ENCODE results near the gene SF3B1. TPM values are rescaled to one million over a fixed set of nuclear protein-coding genes. Genes with fewer than 3 reads are reported as not detected.

Gene SF3B1
- total and polyA plus RNA-seq, 2 of the 13 experiments (the other 11 are each of a cell fraction or from before 2014, with no cell fraction given) = 387 to 750 TPM

- Histone ChIP-seq H4K20me1 (ENCODE audit: insufficient read depth, low read length) (no peaks in the 10 kb centered on the region), H3K9me3 (ENCODE audit: low read length) (no peaks in the 10 kb centered on the region), H3K27me3 (ENCODE audit: control insufficient read depth in 1 of 2, insufficient read depth in 2 of 2, low read length in 2 of 2) (peaks cover 0 to 7% of the 10 kb centered on the region in 2 experiments; a peak in 2 of 5 replicates), H3K36me3 (replicated peaks in 1 of 2; ENCODE audit: control insufficient read depth in 1 of 2, insufficient read depth in 2 of 2, low read length in 2 of 2) (no peaks in the 10 kb centered on the region), H3K79me2 (ENCODE audit: insufficient read depth, low read length) (no peaks in the 10 kb centered on the region), H3K4me3 (replicated peaks in 1 of 3; ENCODE audit: insufficient read depth in 1 of 3, low read depth in 2 of 3, low read length in 3 of 3) (no peak overlapping the region), H3K27ac (ENCODE audit: extremely low read length, insufficient read depth, low read length) (no peak overlapping the region), H2AFZ (ENCODE audit: low read length) (no peak overlapping the region), H3K4me1 (ENCODE audit: insufficient read depth, low read length) (no peaks in the 10 kb centered on the region), H3K4me2 (ENCODE audit: low read depth, low read length) (no peak overlapping the region), H3K9ac (ENCODE audit: insufficient read depth, low read depth, low read length) (no peak overlapping the region)
- ChIA-PET POLR2A (no interaction called here), CTCF (ENCODE audit: low intra/inter-chr PET ratio, low total read pairs) (no interaction called here)
- FAIRE-seq = no peak
- in situ Hi-C loops (cut with HindIII; ENCODE audit: extremely low pct_ligation_motif_present, low pct_unique_long_range_greater_than_20kb) (no loop called here), intact Hi-C loops (cut with micrococcal nuclease; ENCODE audit: unreplicated experiment) (no loop called here)
- no peak for TF ChIP-seq SRF (IDR thresholded peaks at IDR 0.05; ENCODE audit: low read depth, low read length)
- no peak for TF ChIP-seq AKNA (CRISPR knock-in tag; IDR thresholded peaks at IDR 0.05; ENCODE audit: borderline replicate concordance)
- TF ChIP-seq SNAPC4 (CRISPR knock-in tag; IDR thresholded peaks at IDR 0.05) = no peak
- no peak for TF ChIP-seq DDIT3 (CRISPR knock-in tag; IDR thresholded peaks at IDR 0.05)
- no peak for TF ChIP-seq CEBPG (CRISPR knock-in tag; IDR thresholded peaks at IDR 0.05)
- no peak for DNase-seq (ENCODE audit: low spot score)
- ATAC-seq = no peak
- 47% methylated on average over 3 of the region's 3 CpGs for WGBS (ENCODE audit: low lambda C conversion rate)
- no TSS peak for BruUV-seq (replicated peaks)
These were observed 81.2 kb downstream of the SF3B1 start for GRCh38 chr2:197353393-197354168.
